HS-5 (cell line): Measurements from ENCODE around the gene GRIK5.

Source experiments
- DNase-seq: peaks from one replicate; pipeline ENCODE4 v3.0.0-alpha.2; 2012; ENCODE audit warnings: low read depth

The GRIK5 gene

DNA sequence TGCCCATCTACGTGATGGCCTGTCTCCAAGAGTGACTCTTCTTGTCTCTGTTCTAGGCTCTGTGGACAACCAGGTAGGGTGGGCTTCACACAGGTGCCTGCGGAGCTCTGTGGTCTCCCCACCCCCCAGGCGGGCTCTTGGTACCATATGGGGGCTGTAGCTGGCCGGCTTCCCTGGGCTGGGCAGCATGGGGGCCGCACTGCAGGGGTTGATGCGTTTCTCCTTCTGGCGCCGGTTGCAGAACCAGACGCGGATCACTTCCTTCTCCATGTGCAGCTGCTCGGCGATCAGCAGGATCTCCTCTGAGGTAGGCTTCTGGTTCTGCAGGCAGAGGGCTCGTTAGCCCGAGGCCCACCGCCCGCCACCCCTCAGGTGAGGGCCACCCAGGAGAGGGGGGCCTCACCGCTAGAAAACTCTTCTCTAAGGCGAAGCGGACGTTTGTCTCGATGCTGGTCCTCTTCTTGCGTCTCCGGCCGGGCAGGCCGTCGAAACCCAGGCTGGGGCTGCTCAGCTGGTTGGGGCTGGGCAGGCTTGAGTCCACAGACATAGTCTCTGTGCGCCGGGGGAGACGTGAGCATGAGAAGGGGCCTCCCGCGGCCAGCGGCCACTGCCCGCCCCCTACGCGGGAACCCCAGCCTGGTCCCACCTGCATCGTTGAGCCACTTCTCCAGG lies 25.3 kb upstream of the GRIK5 start:
- DNase-seq: no peak

DNA sequence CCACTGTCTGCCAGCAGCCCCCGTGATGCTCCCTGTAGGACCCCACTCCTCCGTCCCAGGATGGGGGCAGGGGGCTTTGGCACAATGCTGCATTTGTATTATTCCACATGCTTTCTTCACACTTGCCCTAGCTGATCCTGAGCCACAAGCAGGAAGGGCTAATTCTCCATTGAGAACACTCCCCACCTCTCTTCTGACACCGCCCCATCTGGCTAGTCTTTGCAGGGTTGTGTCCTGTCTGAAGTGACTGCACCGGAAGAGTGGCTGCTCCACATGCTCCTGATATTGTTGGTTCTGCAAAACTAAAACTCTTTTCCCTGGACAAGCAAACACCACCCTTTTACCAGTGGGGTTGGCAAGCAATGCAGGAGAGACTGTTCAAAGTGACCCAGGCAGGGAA lies 23.9 kb upstream of the GRIK5 start:
- DNase-seq: no peak

DNA sequence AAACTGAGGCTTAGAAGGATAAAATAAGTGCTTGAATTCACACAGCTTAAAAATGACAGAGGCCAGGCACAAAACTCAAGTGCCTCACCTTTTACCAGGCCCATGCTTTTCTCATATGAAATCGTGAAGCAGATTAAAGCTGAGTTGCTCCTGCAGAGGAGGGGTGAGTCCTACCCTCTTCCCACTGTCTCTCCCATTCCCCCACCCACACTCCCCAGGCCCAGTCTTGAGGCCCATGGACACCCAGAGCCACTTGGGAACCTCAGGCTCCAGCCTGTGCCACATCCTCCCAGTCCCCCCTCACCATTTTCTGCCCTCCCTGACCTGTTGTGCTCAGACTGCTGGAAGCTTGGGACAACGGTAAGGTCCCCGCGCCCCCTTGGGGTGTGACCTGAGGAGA lies 23.5 kb upstream of the GRIK5 start:
- no peak for DNase-seq

DNA sequence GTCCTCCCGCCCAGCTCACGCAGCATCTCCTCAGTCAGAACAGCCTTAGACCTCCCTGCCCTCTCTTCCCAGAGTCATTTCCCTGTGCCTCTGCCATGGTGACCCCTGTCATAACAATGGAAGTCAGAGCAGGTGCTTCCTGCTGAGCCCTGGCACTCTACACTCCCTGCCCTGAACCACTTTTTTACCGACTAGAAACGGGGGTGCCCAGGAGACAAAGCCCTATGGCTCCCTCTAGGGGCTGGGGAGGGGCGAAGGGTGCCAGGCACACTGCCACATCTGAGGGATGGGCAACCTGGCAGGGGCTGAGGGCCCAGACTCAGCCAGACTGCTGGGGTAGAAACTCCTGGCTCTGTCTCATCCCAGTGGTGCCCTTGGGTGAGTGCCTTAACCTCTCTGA lies 22.3 kb upstream of the GRIK5 start:
- DNase-seq: no peak

DNA sequence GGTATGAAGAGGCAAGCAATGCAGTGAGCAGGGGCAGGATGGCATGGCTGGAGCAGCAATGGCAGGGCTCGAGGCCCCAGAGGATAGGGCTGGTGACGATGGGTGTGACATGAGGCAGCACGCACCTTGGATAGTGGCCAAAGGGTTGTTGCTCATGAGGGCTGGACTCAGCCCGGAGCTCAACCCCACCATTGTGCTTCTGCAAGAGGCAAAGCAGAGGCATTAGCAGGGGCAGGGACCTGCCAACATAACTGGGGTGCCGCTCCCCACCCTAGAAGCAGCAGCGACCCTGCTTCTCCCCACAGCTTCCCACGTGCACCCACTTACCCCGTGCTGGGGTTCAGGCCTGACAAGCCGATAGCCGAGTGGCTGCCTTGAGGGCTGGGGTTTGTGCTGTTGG lies 21.7 kb upstream of the GRIK5 start:
- no peak for DNase-seq

DNA sequence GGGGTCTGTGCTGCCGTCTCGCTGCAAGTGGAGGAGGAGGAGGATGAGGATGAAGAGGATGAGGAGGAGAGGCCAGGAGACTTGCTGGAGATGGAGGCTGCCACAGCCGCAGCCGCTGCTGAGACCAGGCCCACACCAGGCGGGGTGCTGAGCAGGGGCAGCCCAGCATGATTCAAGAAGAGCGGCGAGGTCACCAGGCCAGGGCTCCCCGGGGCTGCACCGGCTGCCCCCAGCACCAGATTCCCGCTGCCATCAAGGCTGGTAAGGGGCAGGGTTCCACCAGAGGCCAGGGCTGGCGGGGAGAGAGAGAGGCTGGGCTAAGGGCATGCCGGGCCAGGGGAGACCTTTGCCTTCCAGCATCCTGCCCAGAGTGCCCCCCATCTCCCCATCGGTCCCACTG lies 21.3 kb upstream of the GRIK5 start:
- no peak for DNase-seq

DNA sequence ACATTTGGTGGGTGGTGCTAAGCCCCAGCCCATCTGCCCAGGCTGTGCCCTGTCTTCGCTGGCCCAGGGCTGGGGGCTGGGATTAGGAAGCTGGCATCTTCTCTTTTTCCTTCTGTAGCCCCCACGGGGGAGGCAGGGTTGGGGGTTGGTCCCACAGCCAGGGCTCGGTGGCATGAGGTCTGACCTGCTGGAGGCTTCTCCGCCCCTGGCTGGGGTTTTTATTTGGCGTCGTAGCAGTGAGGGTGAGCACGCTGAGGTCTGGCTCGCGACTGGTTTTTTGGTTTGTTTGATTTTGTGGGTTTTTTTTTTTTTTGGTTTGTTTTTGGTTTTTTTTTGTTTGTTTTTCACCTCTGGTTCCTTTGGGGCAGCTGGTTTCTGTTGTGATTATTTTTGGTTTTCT lies 20.7 kb upstream of the GRIK5 start:
- DNase-seq: no peak

DNA sequence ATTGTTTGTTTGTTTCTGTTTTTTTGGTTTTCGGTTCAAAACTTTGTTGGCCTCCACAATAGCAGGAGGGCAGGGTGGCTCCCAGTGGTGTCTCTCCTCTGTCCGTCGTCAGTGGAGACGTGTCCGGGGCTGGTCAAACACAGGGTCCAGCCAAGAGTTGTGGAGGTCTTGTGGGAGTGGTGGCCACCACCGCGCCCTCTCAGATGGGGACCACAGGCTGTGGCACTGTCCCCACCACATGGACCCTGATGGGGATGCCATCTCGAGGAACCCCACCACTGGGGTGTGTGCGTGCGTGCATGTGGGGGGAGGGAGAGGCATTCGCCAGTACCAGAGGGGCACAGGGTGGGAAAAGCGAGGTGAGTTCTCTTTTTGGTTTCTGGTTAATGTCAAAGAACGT lies 19.8 kb upstream of the GRIK5 start:
- no peak for DNase-seq

DNA sequence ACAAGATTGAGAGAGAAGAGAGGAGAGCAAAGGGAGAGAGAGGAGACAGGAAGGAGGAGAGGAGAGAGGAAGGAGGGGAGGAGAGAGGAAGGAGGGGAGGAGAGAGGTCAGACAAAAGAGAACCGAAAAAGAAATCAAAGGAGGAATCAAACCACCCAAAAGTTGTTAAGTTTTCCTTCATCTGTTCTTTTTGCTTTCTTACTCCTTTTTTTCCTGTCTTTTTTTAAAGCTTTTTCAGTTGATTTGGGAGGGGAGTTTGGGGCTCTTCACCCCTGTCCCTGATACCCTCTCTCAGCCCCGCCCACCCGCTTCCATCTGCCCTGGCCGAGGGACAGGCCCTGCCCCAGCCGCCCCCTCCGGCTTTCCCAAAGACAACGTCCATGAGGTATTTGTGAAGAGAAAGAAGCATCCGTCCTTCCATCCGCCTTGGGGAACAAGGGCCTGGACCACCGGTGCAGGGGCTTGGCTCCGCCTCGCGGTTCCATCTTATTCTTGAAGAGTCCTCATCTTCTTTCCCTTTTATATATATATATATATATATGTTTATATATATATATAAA lies 19.3 kb upstream of the GRIK5 start:
- no peak for DNase-seq

DNA sequence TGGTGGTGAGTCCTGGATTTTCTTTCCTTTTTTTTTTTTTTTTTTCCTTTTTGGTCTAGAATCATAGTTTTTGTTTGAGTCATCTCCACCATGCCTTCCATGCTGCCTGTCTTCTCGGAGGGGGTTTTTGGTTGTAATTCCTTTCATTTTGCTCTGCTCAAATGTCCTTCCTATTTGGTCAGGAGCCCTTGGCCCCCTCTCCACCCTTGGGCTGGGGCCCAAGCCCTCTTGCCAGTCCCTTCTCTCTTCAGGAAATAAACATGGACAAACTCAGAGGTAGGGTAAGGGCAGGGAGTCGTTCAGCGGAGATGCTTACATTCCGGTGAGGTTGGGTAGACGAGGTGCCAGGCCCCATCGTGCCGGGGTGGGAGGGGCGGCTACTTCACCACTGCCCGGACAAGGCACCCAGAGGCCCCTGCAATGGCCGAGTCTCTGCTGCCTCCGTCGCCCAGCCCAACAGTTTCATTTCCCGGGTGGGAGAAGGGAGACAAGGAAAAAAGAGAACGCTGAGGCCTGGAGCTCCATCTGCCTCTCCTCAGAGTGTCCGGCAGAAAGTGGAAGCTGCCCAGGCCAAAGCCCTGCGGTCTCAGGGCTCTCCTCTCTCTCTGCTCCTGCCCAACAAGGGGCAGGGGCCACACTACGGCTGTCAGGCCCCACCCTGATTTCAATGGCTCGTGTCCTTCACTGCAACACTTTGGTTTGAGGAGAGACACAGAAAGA lies 18.6 kb upstream of the GRIK5 start:
- DNase-seq: peak; percentile 55

DNA sequence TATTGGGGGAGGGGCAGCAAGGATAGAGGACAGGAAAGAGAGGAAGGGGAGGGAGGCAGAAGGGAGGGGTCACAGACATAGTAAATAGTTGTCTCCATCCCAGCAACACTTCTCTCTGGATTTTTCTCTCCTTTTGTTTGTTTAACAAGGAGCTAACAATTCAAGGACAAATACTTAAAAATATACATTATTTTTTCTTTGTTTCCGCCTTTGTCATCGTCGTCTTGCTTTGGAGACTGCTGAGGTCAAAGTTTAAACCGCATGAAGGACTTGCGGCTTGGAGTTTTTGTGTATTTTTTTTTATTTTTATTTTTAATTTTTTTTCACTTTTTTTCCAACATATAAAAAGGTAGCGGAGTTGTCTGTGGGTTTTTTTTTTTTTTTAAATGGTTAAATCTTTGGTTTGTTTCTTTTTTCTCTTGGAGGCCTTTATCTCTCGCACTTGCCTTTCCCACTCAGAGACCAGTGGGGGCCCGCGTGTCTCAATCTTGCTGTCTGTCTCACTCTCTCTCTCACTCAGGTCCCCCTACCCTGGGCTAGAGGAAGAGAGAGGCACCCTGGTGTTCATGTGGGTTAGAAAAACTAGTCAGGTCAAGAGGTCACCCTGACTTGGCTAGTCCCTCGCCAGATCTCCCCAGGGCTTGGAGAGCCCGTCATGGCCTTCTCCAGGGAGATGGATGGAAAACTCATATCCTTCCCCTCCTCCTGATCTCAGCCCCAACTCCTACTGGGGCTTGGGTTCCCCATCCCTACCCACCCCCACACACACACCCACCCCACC lies 17.0 kb upstream of the GRIK5 start:
- DNase-seq: no peak

DNA sequence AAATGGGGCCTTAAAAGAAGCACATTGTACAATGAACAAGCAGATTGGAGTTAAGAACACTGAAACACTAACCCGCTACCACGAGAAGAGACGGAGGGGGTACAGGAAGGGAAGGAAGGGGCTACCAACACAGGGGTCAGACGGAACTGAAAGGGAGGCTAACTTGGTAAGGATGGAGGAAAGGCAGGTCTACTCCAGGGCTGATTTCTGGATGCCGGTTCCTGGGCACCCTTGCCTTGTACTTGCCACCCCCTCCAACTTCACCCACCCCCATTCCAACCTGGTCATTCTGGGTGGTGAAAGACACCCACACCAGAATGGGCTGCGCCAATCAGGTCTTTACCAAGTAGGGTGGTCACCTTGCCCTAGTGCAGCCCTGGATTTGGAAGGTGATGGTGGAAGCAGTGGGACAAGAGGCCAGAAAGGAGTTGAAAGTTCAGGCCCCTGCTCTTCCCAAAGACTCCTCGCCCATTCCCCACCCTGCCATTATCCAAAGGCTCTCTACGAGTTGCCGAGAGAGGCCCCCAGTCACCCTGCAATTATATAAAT lies 16.3 kb upstream of the GRIK5 start:
- DNase-seq: no peak

DNA sequence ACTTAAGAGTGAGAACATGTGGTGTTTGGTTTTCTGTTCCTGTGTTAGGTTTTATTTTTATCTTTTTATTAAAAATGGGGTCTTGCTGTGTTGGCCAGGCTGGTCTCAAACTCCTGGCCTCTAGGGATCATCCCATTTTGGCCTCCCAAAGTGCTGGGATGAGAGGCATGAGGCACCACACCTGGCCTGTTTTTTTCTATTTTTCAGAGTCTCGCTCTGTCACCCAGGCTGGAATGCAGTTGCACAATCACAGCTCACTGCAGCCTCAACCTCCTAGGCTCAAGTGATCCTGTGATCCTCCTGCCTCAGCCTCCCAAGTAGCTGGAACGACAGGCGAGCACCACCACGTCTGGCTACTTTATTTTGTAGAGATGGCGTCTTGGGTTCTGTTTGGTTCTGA lies 13.5 kb upstream of the GRIK5 start:
- no peak for DNase-seq

DNA sequence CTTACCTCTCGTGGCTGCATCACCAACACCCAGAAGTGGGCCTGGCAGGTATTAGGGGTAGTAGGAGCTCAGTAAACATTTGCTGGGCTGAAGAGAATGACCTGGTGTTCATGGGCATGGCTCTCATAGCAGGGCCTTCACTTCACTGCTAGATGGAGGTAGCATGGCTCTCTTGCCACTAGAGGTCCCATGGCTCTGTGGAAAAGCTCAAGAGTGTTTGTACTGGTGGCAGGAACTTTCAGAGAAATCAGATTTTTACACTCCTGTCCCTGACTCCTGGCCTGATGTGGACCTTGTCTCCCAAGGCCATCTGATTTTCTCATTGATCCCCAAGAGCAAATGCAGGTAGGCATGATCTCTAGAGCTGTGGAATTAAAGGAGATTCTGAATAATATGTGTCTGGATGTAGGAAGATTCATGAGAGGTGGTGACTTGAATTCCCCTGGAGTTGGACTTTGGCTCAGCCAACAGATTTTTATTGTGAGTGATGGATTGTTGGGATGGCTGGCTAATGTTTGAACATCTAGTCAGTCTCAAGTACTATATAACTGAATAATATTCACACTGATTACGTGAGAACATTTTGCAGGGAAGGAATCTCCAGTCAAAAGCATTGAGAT lies 11.7 kb upstream of the GRIK5 start:
- DNase-seq: no peak

DNA sequence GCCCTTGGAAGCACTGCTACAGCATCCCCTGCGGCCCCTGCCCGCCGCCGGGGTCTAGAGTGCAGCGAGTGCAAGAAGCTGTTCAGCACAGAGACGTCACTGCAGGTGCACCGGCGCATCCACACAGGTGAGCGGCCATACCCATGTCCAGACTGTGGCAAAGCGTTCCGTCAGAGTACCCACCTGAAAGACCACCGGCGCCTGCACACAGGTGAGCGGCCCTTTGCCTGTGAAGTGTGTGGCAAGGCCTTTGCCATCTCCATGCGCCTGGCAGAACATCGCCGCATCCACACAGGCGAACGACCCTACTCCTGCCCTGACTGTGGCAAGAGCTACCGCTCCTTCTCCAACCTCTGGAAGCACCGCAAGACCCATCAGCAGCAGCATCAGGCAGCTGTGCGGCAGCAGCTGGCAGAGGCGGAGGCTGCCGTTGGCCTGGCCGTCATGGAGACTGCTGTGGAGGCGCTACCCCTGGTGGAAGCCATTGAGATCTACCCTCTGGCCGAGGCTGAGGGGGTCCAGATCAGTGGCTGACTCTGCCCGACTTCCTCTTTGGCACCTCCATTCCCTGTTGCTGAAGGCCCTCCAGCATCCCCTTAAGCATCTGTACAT lies 10.9 kb upstream of the GRIK5 start:
- no peak for DNase-seq

DNA sequence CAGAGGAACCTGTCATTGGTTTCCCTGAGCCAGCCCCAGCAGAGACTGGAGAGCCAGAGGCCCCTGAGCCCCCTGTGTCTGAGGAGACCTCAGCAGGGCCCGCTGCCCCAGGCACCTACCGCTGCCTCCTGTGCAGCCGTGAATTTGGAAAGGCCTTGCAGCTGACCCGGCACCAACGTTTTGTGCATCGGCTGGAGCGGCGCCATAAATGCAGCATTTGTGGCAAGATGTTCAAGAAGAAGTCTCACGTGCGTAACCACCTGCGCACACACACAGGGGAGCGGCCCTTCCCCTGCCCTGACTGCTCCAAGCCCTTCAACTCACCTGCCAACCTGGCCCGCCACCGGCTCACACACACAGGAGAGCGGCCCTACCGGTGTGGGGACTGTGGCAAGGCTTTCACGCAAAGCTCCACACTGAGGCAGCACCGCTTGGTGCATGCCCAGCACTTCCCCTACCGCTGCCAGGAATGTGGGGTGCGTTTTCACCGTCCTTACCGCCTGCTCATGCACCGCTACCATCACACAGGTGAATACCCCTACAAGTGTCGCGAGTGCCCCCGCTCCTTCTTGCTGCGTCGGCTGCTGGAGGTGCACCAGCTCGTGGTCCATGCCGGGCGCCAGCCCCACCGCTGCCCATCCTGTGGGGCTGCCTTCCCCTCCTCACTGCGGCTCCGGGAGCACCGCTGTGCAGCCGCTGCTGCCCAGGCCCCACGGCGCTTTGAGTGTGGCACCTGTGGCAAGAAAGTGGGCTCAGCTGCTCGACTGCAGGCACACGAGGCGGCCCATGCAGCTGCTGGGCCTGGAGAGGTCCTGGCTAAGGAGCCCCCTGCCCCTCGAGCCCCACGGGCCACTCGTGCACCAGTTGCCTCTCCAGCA lies 10.1 kb upstream of the GRIK5 start:
- DNase-seq: no peak

DNA sequence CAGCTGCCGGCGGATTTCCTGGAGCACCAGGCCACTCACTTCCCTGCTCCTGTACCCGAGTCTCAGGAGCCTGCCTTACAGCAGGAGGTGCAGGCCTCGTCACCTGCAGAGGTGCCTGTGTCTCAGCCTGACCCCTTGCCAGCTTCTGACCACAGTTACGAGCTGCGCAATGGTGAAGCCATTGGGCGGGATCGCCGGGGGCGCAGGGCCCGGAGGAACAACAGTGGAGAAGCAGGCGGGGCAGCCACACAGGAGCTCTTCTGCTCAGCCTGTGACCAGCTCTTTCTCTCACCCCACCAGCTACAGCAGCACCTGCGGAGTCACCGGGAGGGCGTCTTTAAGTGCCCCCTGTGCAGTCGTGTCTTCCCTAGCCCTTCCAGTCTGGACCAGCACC lies 9.3 kb upstream of the GRIK5 start:
- no peak for DNase-seq

DNA sequence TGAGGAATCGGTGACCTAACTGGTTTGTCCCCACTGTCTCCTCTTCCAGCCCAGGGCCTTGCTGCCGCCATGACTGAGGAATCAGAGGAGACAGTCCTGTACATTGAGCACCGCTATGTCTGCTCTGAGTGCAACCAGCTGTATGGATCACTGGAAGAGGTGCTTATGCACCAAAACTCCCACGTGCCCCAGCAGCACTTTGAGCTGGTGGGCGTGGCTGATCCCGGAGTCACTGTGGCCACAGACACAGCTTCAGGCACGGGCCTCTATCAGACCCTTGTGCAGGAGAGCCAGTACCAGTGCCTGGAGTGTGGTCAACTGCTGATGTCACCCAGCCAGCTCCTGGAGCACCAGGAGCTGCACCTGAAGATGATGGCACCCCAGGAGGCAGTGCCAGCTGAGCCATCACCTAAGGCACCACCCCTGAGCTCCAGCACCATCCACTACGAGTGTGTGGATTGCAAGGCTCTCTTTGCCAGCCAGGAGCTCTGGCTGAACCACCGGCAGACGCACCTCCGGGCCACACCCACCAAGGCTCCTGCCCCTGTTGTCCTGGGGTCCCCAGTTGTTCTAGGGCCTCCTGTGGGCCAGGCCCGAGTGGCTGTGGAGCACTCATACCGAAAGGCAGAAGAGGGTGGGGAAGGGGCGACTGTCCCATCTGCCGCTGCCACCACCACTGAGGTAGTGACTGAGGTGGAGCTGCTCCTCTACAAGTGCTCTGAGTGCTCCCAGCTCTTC lies 8.7 kb upstream of the GRIK5 start:
- DNase-seq: no peak

DNA sequence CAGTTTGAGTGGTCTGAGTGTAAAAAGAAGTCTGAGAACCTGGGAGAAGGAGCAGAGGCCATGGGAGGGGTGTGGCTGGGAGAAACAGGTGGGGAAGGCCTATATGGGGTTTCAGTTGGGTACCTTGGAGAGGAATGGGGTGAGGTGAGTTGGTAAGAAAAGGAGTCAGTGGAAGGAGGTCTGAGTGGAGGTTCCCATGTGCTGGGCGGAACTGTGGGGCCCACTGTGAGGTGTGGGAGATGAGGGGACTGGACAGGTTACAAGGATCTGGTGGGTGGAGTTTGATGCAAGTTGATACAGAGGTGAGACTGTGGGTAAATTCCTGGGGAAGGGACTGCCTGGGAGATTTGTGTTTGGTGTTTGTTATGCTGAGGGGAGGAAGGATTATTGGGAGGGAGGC lies 8.1 kb upstream of the GRIK5 start:
- DNase-seq: no peak

DNA sequence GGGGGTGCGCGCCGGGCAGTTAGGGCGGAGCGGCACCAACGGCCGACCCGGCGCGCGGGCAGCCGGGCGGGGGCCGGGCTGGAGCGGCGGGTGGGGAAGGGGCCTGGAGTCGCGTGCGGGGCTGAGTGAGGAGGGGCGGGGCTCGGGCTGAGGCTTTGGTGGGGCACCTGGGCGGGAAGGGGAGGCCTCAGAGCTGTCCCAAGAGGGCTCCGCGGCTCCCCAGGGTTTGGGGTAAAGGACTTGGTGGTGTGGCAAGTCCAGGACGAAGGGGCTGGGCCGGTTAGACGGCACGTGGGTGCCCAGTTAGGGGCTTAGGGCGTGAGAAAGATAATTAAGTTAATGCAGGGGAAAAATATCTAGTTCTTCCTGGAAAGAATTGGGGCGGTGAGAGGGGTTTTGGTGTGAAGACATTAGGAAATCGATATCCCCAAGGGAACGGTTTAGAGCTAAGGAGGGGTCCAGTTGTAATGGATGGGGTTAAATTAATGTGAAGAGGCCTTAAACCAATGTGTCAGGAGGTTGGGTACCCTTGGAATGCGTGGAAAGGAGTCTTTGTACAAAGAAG lies 6.5 kb upstream of the GRIK5 start:
- DNase-seq: no peak
